ENCODE results near the gene RPS8.
"Not testable (repeated sequence)": the region's sequence is repeated elsewhere in the genome, so short reads cannot be mapped to it uniquely, and the experiment has no call there.

RPS8 gene

DNA sequence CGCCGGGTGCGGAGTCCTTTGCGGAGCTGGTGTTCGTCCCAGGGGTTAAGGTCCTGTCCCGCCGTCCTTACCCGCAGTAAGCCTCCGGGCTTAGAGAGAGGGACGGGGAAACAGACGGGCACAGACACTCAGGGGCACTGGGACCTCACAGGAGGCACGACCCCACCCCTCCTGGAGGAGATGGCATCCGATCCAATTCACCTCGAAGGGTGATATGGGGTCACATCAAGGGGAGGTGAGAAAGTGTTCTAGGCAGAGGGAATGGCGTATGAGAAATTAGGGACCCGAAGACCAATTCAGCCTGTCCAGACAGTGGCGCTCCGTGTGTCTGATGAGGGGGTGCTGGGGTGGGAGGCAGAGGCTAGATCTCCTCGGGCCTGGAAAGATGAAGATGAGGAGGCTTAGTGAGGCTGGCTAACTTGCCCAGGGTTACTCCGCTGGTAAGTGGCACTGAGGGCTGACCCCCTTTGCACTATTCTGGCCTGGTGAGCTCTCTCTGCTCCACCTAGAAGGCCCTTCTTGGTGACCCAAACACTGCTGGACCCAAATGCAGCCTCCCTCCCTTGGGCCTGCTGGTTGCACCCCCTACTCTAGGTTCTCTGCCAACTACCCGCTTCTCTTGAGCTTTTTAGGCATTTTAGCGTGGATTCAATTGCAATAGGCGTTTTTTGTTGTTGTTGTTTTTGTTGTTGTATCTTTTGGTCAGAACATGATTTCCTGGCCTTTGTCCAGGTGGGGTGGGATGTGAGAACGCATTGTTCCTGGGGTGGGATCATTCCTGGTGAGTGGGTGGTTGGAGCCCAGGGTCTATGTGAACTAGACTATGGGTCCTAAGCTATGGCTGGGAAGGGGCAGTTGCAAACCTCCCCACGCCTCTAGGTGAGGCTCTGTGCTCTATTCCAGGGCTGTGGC lies 45.2 kb downstream of the RPS8 start:
- no peak for DNase-seq (ENCODE audit: low read depth, low spot score)

DNA sequence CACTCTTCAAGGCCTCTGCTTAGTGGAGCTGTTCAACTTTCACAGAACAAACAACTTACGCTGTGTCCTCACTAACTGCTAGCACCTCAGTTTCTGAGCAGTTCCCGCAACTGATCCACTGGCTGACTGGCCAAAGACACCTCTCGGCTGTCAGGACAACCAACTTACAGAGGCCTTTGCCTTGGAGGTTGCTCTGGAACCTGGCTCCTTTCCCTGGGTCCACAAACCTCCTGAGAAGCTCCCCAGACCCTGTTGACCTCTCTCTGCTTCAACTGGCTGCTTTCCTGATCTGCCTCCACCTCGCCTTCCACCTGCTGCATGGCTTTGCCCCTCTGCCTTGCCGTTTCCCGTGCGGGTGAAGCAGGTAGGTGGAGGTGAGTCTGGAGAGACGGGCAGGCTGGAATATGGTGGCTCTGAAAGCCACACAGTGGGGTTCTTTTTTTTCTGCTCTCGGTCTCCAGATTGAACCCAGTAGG lies 45.9 kb downstream of the RPS8 start:
- DNase-seq (ENCODE audit: low read depth, low spot score) = no peak

DNA sequence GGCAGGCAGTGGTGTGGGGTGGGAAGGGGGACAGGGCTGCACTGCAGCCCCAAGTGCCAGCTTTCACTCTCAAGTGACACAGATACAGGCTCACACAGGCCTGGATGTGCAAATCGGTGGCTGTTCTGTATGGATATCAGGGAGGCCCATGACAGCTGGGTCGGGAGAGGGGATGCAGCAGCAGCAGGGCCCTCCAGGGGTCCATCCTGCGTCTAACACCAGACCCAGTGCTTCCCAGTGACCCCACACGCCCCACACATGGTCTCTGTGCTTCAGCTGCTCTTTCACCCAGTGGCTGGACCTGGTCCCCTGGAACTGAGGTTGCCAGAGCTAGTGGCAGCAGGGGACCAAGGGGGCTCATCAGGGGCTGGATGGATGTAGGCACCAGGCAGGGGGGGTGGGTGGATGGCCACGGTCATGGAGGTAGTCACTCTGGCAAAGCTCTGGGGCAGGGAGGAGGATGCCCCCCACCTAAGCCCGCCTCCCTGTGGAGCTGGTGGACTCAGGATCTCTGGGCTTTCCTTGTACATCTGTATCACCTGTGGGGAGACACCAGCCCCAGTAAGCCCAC lies 46.9 kb downstream of the RPS8 start:
- DNase-seq (ENCODE audit: low read depth, low spot score) = no peak

DNA sequence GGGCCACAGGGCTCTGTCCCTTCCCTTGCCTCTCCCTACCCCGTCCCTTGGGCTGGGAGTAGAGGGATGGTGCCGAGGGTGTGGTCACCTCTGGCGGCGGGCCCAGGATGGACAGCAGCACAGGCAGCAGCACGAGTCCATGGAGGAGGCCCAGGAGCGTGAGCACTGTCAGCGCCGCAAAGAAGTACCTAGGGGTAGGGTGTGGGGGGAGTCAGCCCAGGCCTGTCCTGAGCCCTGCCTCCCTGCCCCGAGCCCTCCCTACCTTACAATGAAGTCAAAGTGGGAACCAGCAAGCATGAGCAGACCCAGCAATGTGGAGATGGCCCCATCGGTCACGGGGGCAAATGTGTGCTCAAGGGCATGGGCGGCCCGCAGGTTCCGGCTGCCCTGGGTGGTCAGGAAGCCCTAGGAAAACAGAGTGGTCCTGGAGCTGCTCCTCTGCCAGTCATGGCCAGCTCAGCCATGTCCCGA lies 47.7 kb downstream of the RPS8 start:
- no peak for DNase-seq (ENCODE audit: low read depth, low spot score)

DNA sequence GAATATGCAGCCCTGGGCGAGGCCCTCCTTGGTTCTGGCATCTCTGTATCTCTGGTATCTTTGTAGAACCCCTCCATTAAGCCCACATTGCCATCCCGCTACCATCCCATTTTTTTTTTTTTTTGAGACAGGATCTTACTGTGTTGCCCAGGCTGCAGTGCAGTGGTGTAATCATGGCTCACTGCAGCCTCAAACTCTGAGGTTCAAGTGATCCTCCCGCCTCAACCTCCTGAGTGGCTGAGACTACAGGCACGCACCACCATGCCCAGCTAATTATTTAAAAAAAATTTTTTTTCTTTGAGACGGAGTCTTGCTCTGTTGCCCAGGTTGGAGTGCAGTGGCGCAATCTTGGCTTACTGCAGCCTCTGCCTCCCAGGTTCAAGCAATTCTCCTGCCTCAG lies 49.1 kb downstream of the RPS8 start:
- DNase-seq (ENCODE audit: low read depth, low spot score) = not testable (repeated sequence)

GRCh38 chr1:44826375-44827196 lies 51.2 kb downstream of the RPS8 start:
- DNase-seq (ENCODE audit: low read depth, low spot score) = no peak

DNA sequence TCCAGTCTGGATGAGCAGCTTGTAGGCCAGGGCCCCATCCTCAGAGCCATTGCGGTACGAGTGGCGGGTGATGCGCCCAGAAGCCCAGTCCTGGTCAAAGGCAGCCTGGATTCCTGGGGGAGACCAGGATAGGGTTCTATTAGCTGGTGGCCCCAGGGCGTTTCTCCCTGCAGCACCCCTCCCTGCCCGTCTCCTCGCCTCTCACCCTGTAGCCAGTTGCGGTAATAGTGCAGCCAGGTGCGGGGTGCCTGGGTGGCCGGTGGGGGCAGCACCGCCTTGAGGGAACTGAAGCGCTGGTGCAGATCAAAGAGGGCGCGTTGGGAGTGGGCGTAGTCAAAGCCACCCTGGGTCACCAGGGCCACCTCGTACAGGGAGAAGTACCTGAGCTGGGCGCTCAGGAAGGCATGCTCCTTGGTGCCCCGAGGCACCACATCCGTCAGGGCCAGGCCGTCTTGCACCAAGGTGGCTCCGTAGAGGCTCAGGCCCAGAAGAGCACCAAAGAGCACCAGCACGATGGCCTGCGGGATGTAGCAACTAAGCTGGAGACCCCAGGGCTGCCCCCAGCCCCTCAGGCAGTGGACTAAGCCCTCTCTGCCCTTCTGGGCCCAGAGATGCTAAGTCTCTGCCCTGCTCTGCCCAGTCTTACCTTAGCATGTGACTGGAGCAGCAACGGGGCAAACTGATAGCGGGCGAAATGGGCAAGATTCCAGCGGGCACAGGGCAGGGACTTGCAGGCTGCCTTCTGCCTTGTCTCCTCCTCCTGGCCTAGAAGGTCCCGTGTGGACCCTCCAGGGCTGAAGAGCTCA lies 52.1 kb downstream of the RPS8 start:
- DNase-seq (ENCODE audit: low read depth, low spot score) = no peak

DNA sequence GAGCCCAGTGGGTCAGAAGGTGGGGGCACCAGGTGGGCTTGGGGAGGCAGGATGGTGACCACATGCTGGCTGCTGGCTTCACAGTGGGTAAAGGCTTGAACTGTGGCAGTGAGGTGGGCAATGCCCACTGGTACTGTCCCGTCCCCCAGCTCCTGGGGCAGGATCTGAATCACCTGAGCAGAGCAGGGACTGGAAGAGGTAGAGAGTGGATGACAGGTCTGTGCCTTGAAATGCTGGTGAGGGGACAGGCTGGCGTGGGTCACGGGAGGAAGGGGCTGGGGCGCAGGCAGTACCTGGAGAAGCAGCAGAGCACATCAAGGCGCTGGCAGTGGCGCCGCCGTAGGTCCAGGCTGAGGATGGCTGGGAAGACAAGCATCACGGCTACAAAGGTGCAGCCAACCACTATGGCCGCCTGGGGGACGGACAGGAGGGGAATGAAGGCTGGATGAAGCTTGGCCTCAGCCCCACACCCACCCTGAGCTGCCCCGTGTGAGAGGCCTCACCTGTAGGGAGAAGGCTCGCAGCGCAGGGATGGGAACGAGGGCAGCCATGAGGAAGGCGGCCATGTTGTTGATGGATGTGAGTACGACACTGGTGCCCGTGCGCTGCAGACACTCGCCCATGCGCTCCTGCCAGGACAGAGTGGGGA lies 52.8 kb downstream of the RPS8 start:
- DNase-seq (ENCODE audit: low read depth, low spot score) = no peak

All from smooth muscle cell of the brain vasculature (primary cell).